ENCODE measurements around the gene ODR4.
"Not testable (repeated sequence)": the region's sequence is repeated elsewhere in the genome, so short reads cannot be mapped to it uniquely, and the experiment has no call there.

The ODR4 gene

GRCh38 chr1:186424539-186424938 lies 48.9 kb downstream of the ODR4 start:
- no peak for DNase-seq

GRCh38 chr1:186426118-186426517 lies 50.5 kb downstream of the ODR4 start:
- DNase-seq = no peak

GRCh38 chr1:186429017-186429416 lies 53.4 kb downstream of the ODR4 start:
- DNase-seq = no peak

GRCh38 chr1:186435336-186435735 lies 59.7 kb downstream of the ODR4 start:
- DNase-seq = no peak

- DNase-seq = no peak
Measured at GRCh38 chr1:186438567-186438966, 62.9 kb downstream of the ODR4 start.

- peak in 1 of 5 donors; percentile 8 for DNase-seq
Measured at GRCh38 chr1:186440584-186440983, 64.9 kb downstream of the ODR4 start.

- DNase-seq = peak in 1 of 5 donors; percentile 70
Measured at GRCh38 chr1:186442651-186443375, 67.2 kb downstream of the ODR4 start.

GRCh38 chr1:186443638-186444037 lies 68.0 kb downstream of the ODR4 start:
- DNase-seq = peak in 1 of 5 donors; percentile 62

- no peak for DNase-seq
Measured at GRCh38 chr1:186446152-186446551, 70.5 kb downstream of the ODR4 start.

- no peak for DNase-seq
Measured at GRCh38 chr1:186454981-186455380, 79.3 kb downstream of the ODR4 start.

- DNase-seq = no peak
Measured at GRCh38 chr1:186456729-186457255, 81.2 kb downstream of the ODR4 start.

GRCh38 chr1:186459161-186459560 lies 83.5 kb downstream of the ODR4 start:
- not testable (repeated sequence) for DNase-seq

- no peak for DNase-seq
Measured at GRCh38 chr1:186461014-186461413, 85.4 kb downstream of the ODR4 start, which contains the start of gene PDC. Gene PDC (minus strand): TSS chr1:186461114. CDS start chr1:186449459, 11,655 bp downstream.

GRCh38 chr1:186463511-186463910 lies 87.9 kb downstream of the ODR4 start:
- DNase-seq = no peak

- DNase-seq = no peak
Measured at GRCh38 chr1:186463926-186464325, 88.3 kb downstream of the ODR4 start.

- not testable (repeated sequence) for DNase-seq
Measured at GRCh38 chr1:186465491-186465890, 89.9 kb downstream of the ODR4 start.

GRCh38 chr1:186465946-186466345 lies 90.3 kb downstream of the ODR4 start:
- no peak for DNase-seq

All from T-helper 1 cell (primary cell).